ENCODE measurements around the gene AIRE. TPM values are rescaled to one million over a fixed set of nuclear protein-coding genes. Genes with fewer than 3 reads are reported as not detected.

The AIRE gene
- total and polyA plus RNA-seq, 4 donors: 0.05 TPM; not detected in 3

DNA sequence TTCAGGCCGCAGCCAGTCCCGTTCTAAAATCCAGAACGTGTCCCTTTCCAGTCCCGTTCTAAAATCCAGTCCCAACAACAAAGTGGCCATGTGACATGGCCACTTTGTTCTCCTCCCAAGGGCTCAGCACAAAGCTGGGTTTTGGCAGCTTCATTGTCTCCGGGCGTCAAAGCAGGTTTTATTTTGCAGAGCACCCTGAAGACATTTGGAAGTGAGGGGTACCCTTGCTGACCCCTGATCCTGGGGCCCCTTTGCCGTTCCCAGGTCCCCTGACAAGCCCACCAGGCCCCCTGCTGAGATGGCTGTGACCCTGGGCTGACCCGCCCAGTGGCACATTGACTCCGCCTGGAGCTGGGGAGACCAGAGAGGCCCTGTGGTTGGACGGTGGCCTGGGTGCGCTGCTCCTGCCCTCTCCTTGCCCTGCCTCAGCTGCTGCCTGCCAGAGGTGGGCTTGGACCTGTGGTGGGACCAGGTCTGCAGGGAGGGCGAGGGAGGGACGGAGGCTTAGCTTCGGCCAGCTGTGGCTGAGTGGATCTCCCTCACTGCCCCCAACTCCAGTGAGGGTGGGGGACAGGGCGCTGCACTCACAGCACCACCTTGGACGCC lies 18.4 kb downstream of the AIRE start:
- no peak overlapping the region for H3K4me3 ChIP-seq (ENCODE audit: low read depth in 1 of 3, low read length in 3 of 3)
- DNase-seq (ENCODE audit: low spot score): no peak
- peaks cover 0 to 12% (median 1%) of the 10 kb centered on the region in 4 donors for H3K36me3 ChIP-seq (ENCODE audit: control insufficient read depth in 4 of 4, insufficient read depth in 3 of 4, low read depth in 1 of 4, low read length in 3 of 4)
- WGBS: 69% methylated on average over 16 of the region's 16 CpGs
- H3K27ac ChIP-seq (ENCODE audit: low read depth in 1 of 2, low read length in 2 of 2): peak overlapping the region; percentile 63 to 65
- H3K4me1 ChIP-seq (ENCODE audit: control insufficient read depth in 4 of 4, insufficient read depth in 4 of 4, low read length in 3 of 4): peaks cover 17 to 51% (median 41%) of the 10 kb centered on the region in 4 donors
- H3K9me3 ChIP-seq (ENCODE audit: control insufficient read depth in 4 of 4, low read length in 3 of 4): no peaks in the 10 kb centered on the region
- TF ChIP-seq JUND (IDR thresholded peaks at IDR 0.05): no peak
- TF ChIP-seq TAF1 (conservative IDR thresholded peaks at IDR 0.05): no peak
- TF ChIP-seq, protein P1, sequence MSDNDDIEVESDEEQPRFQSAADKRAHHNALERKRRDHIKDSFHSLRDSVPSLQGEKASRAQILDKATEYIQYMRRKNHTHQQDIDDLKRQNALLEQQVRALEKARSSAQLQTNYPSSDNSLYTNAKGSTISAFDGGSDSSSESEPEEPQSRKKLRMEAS (IDR thresholded peaks at IDR 0.05): no peak
- no peak for TF ChIP-seq RAD21 (IDR thresholded peaks at IDR 0.05)
- TF ChIP-seq EGR1 (IDR thresholded peaks at IDR 0.05; ENCODE audit: low read depth in 2 of 2): no peak
- TF ChIP-seq CTCF (IDR thresholded peaks at IDR 0.05; ENCODE audit: low read depth, low read length, missing input control): no peak
- no peak for TF ChIP-seq FOXA1 (IDR thresholded peaks at IDR 0.05)
- TF ChIP-seq NR2F2 (IDR thresholded peaks at IDR 0.05): no peak
- no peak for TF ChIP-seq HNF4A (conservative IDR thresholded peaks at IDR 0.05)
- no peak for TF ChIP-seq REST (IDR thresholded peaks at IDR 0.05)
- H3K27me3 ChIP-seq (ENCODE audit: control insufficient read depth in 4 of 4, insufficient read depth in 4 of 4, low read length in 3 of 4): no peaks in the 10 kb centered on the region
- H3K9ac ChIP-seq (ENCODE audit: low read depth in 1 of 2, low read length in 2 of 2): no peak overlapping the region

- TF ChIP-seq CTCF (IDR thresholded peaks at IDR 0.05; ENCODE audit: low read depth, low read length, missing input control): peak; percentile 64
- TF ChIP-seq NR2F2 (IDR thresholded peaks at IDR 0.05): no peak
- TF ChIP-seq RAD21 (IDR thresholded peaks at IDR 0.05): peak in 1 of 2 donors; percentile 76
- DNase-seq (ENCODE audit: low spot score): peak; percentile 56
- no peak overlapping the region for H3K9ac ChIP-seq (ENCODE audit: low read depth in 1 of 2, low read length in 2 of 2)
- 66% methylated on average over 8 of the region's 8 CpGs for WGBS
- H3K27me3 ChIP-seq (ENCODE audit: control insufficient read depth in 4 of 4, insufficient read depth in 4 of 4, low read length in 3 of 4): no peaks in the 10 kb centered on the region
- peaks cover 17 to 45% (median 37%) of the 10 kb centered on the region in 4 donors for H3K4me1 ChIP-seq (ENCODE audit: control insufficient read depth in 4 of 4, insufficient read depth in 4 of 4, low read length in 3 of 4)
- H3K4me3 ChIP-seq (ENCODE audit: low read depth in 1 of 3, low read length in 3 of 3): no peak overlapping the region
- H3K9me3 ChIP-seq (ENCODE audit: control insufficient read depth in 4 of 4, low read length in 3 of 4): no peaks in the 10 kb centered on the region
- H3K27ac ChIP-seq (ENCODE audit: low read depth in 1 of 2, low read length in 2 of 2): no peak overlapping the region
- peaks cover 0 to 12% (median 1%) of the 10 kb centered on the region in 4 donors for H3K36me3 ChIP-seq (ENCODE audit: control insufficient read depth in 4 of 4, insufficient read depth in 3 of 4, low read depth in 1 of 4, low read length in 3 of 4)
These were observed 19.2 kb downstream of the AIRE start for GRCh38 chr21:44304877-44305293.
